Loucy (cell line): ENCODE measurements around the gene ADM2.
A peak's percentile ranks its signal among the peaks of the same experiment; 100 is the strongest.

ENCODE experiments used
- H2AFZ ChIP-seq: fragments of 200-600 bp; sonication (generic); 2 replicates; pipeline ENCODE4 v1.6.0; 2016; ENCODE audit warnings: antibody characterized with exemption, mild to moderate bottlenecking, low read length, moderate library complexity
- H3F3A ChIP-seq: fragments of 200-600 bp; 2 replicates; pipeline ENCODE4 v1.6.0; 2016; ENCODE audit warnings: antibody characterized with exemption, low read depth, mild to moderate bottlenecking
- H3K27me3 ChIP-seq: fragments of 200-600 bp; sonication (generic); 2 replicates; pipeline ENCODE4 v1.6.1; 2014; ENCODE audit warnings: low read length, mild to moderate bottlenecking; ENCODE audit not compliant: insufficient read depth, poor library complexity, severe bottlenecking
- H3K36me3 ChIP-seq: fragments of 200-600 bp; sonication (generic); 2 replicates; pipeline ENCODE4 v1.6.1; 2016; ENCODE audit warnings: low read length; ENCODE audit not compliant: insufficient read depth
- H3K4me1 ChIP-seq: fragments of 200-600 bp; sonication (generic); 2 replicates; pipeline ENCODE4 v1.5.1; 2014; ENCODE audit warnings: low read length, mild to moderate bottlenecking; ENCODE audit not compliant: insufficient read depth, poor library complexity, severe bottlenecking
- H3K4me2 ChIP-seq: fragments of 200-600 bp; sonication (generic); 2 replicates; pipeline ENCODE4 v1.6.0; 2014; ENCODE audit warnings: antibody characterized with exemption, low read length, low read depth, mild to moderate bottlenecking; ENCODE audit not compliant: poor library complexity, severe bottlenecking
- H3K4me3 ChIP-seq: fragments of 200-600 bp; sonication (generic); 2 replicates; pipeline ENCODE4 v1.5.1; 2014; ENCODE audit warnings: low read length, mild to moderate bottlenecking, mixed read lengths; ENCODE audit not compliant: poor library complexity, severe bottlenecking
- H3K79me2 ChIP-seq: fragments of 200-600 bp; sonication (generic); 2 replicates; pipeline ENCODE4 v1.6.1; 2014; ENCODE audit warnings: low read length; ENCODE audit not compliant: insufficient read depth
- H3K9ac ChIP-seq: fragments of 200-600 bp; sonication (generic); 2 replicates; pipeline ENCODE4 v1.6.0; 2014; ENCODE audit warnings: mild to moderate bottlenecking, low read depth, low read length, moderate library complexity; ENCODE audit not compliant: poor library complexity, severe bottlenecking
- H3K9me2 ChIP-seq: fragments of 200-600 bp; sonication (generic); replicated peaks from 2 replicates; pipeline ENCODE4 v1.6.1; 2016; ENCODE audit warnings: low read depth, low read length, mixed read lengths
- H3K9me3 ChIP-seq: fragments of 200-600 bp; sonication (generic); 2 replicates; pipeline ENCODE4 v1.6.1; 2014; ENCODE audit warnings: mild to moderate bottlenecking, antibody characterized with exemption, low read length, low read depth; ENCODE audit not compliant: insufficient read depth
- H4K20me1 ChIP-seq: fragments of 200-600 bp; sonication (generic); 2 replicates; pipeline ENCODE4 v1.6.0; 2014; ENCODE audit warnings: antibody characterized with exemption, low read length, mild to moderate bottlenecking; ENCODE audit not compliant: insufficient read depth, poor library complexity, severe bottlenecking
- CTCF ChIP-seq: fragments of 200-600 bp; sonication (generic); conservative IDR thresholded peaks from 2 replicates; pipeline ENCODE4 v1.5.1; 2014; ENCODE audit warnings: mild to moderate bottlenecking, antibody characterized with exemption, low read length
- EZH2phosphoT487 ChIP-seq: fragments of 200-600 bp; IDR thresholded peaks from 2 replicates; pipeline ENCODE4 v1.6.1; 2018; ENCODE audit warnings: antibody characterized with exemption, mild to moderate bottlenecking, moderate library complexity, borderline replicate concordance

Gene ADM2

GRCh38 chr22:50508897-50509296 lies 27.6 kb downstream of the ADM2 start:
- Histone ChIP-seq H3K27me3 (no peaks in the 10 kb centered on the region), H3K9me3 (no peaks in the 10 kb centered on the region), H3K4me1 (peaks cover 24% of the 10 kb centered on the region), H3K36me3 (no peaks in the 10 kb centered on the region), H2AFZ (peak overlapping the region; percentile 88; the same call in 1 of the 2 replicates), H4K20me1 (peaks cover 10% of the 10 kb centered on the region), H3F3A (no peaks in the 10 kb centered on the region), H3K79me2 (peaks cover 79% of the 10 kb centered on the region), H3K9ac (peak overlapping the region; percentile 76), H3K9me2 (no peaks in the 10 kb centered on the region), H3K4me2 (peak overlapping the region; percentile 89), H3K4me3 (peak overlapping the region; percentile 77)
- TF ChIP-seq EZH2phosphoT487 (no peak), CTCF (no peak)

- H3F3A ChIP-seq, result no peaks in the 10 kb centered on the region
- no peaks in the 10 kb centered on the region for H3K27me3 ChIP-seq
- peaks cover 10% of the 10 kb centered on the region; the same call in 1 of the 2 replicates for H3K36me3 ChIP-seq
- peak overlapping the region; percentile 33 for H3K4me3 ChIP-seq
- no peaks in the 10 kb centered on the region for H3K9me2 ChIP-seq
- H3K4me2 ChIP-seq, result peak overlapping the region; percentile 48
- H4K20me1 ChIP-seq, result peaks cover 19% of the 10 kb centered on the region
- no peak for TF ChIP-seq EZH2phosphoT487
- no peak for TF ChIP-seq CTCF
- peaks cover 32% of the 10 kb centered on the region for H3K4me1 ChIP-seq
- no peak overlapping the region for H2AFZ ChIP-seq
- H3K79me2 ChIP-seq, result peaks cover 85% of the 10 kb centered on the region
- peak overlapping the region; percentile 31 for H3K9ac ChIP-seq
- H3K9me3 ChIP-seq, result no peaks in the 10 kb centered on the region
Measured at GRCh38 chr22:50513175-50513574, 31.8 kb downstream of the ADM2 start.

GRCh38 chr22:50516068-50516467 lies 34.7 kb downstream of the ADM2 start:
- Histone ChIP-seq H3K4me2 (peak overlapping the region; percentile 22), H3K9me3 (no peaks in the 10 kb centered on the region), H3K4me1 (peaks cover 20% of the 10 kb centered on the region), H3K27me3 (no peaks in the 10 kb centered on the region), H3K36me3 (peaks cover 31% of the 10 kb centered on the region; the same call in 1 of the 2 replicates), H3K9me2 (no peaks in the 10 kb centered on the region), H2AFZ (no peak overlapping the region), H3K79me2 (peaks cover 59% of the 10 kb centered on the region), H3K9ac (no peak overlapping the region), H4K20me1 (peaks cover 9% of the 10 kb centered on the region), H3F3A (no peaks in the 10 kb centered on the region), H3K4me3 (no peak overlapping the region)
- TF ChIP-seq CTCF (no peak), EZH2phosphoT487 (no peak)
